Psoas muscle (tissue), 8 donors: ENCODE results near the gene GALNT14. TPM values are rescaled to one million over a fixed set of nuclear protein-coding genes. Genes with fewer than 3 reads are reported as not detected.

Source experiments
- ATAC-seq, 4 donors: fragments of 200-7000 bp; cut with Tn5 transposase; one replicate each; pipeline ENCODE4 v1.9.1; 2020; ENCODE audit warnings: moderate library complexity in 3 of 4, mild to moderate bottlenecking in 2 of 4
- DNase-seq, 2 donors: peaks; one replicate each; pipeline ENCODE4 v3.0.0-alpha.2; 2020
- H3K27ac ChIP-seq: fragments of 200-600 bp; one replicate; pipeline ENCODE4 v1.8.0; 2022
- H3K27me3 ChIP-seq, 3 donors: fragments of 200-600 bp in 1 of 3; one replicate each; pipeline versions ENCODE4 v1.6.1 to v1.8.0; 2013 to 2022; ENCODE audit warnings: low read length in 2 of 3, mild to moderate bottlenecking in 2 of 3, moderate library complexity in 1 of 3; ENCODE audit not compliant: insufficient read depth in 3 of 3
- H3K36me3 ChIP-seq, 2 donors: fragments of 200-600 bp in 1 of 2; one replicate each; pipeline versions ENCODE4 v1.6.1 to v1.8.0; 2013 to 2022; ENCODE audit warnings: low read depth in 1 of 2, mild to moderate bottlenecking in 1 of 2, moderate library complexity in 1 of 2; ENCODE audit not compliant: insufficient read depth in 1 of 2
- H3K4me1 ChIP-seq: fragments of 200-600 bp; one replicate; pipeline ENCODE4 v1.8.0; 2022
- H3K4me3 ChIP-seq: fragments of 200-600 bp; one replicate; pipeline ENCODE4 v1.8.0; 2022; ENCODE audit warnings: mild to moderate bottlenecking
- H3K9me3 ChIP-seq: fragments of 200-600 bp; one replicate; pipeline ENCODE4 v1.8.0; 2022
- WGBS, 3 donors: extraction: QIAGEN DNeasy Blood & Tissue Kit; methylation state at CpG; one replicate each; pipeline versions ENCODE4 v1.1.6 to v1.1.7; 2013; 5-methylcytosine and 5-hydroxymethylcytosine counted together
- intact Hi-C, 2 donors: fragments of 100-400 bp; cut with DNase I; formaldehyde crosslinking; loops; one replicate each; pipeline versions ENCODE4 v1.11.0 to v1.14.2; 2022
- polyA plus RNA-seq, 3 donors: library from polyadenylated mRNA; stranded (reverse); fragments of 200-250 nt; gene quantifications; one replicate each; pipeline ENCODE4 v1.2.3, GENCODE V29; 2013
- total RNA-seq, 4 donors: library from RNA; stranded (reverse); fragmentation: NEBNext Ultra II Directional in 2 of 4; extraction: Animal tissue kit (Norgen Biotek cat#: 25700) in 2 of 4; gene quantifications; one replicate each; pipeline versions ENCODE4 v1.2.1 to v1.2.4, GENCODE V29; 2021 to 2023
- TF ChIP-seq, protein P1 (sequence below): fragments of 200-600 bp; IDR thresholded peaks from one replicate; pipeline ENCODE4 v1.8.0; 2022; ENCODE audit warnings: antibody characterized with exemption
- donor health status: healthy with polysubstance abuse.
- donor health status: DM: no; HTN: no; CAD: no; lungs with moderate emphysema.
- donor health status: Bipolar disorder and iron deficiency.
- donor health status: healthy.
- donor health status: DM: yes; HTN: yes; CAD: no.
- donor health status: DM: no; HTN: no; CAD: no.
- donor health status: DM: no; HTN: no; CAD: no.
- donor health status: DM: yes; HTN: yes; CAD: no.

Gene GALNT14
- total and polyA plus RNA-seq, 7 donors: 0.13 to 0.54 (median 0.24) TPM; not detected in 1

GRCh38 chr2:30877833-30878232 lies 260.4 kb downstream of the GALNT14 start:
- Histone ChIP-seq H3K4me1 (no peaks in the 10 kb centered on the region), H3K4me3 (no peak overlapping the region), H3K36me3 (no peaks in the 10 kb centered on the region), H3K9me3 (peaks cover 4% of the 10 kb centered on the region), H3K27me3 (peaks cover 0 to 3% (median 2%) of the 10 kb centered on the region in 3 donors), H3K27ac (no peak overlapping the region)
- ATAC-seq (no peak), DNase-seq (no peak)
- intact Hi-C loops: no loop called here
- WGBS, 3 donors: 73 to 79% (median 78%) methylated on average over 2 of the region's 2 CpGs
- TF ChIP-seq, protein P1, sequence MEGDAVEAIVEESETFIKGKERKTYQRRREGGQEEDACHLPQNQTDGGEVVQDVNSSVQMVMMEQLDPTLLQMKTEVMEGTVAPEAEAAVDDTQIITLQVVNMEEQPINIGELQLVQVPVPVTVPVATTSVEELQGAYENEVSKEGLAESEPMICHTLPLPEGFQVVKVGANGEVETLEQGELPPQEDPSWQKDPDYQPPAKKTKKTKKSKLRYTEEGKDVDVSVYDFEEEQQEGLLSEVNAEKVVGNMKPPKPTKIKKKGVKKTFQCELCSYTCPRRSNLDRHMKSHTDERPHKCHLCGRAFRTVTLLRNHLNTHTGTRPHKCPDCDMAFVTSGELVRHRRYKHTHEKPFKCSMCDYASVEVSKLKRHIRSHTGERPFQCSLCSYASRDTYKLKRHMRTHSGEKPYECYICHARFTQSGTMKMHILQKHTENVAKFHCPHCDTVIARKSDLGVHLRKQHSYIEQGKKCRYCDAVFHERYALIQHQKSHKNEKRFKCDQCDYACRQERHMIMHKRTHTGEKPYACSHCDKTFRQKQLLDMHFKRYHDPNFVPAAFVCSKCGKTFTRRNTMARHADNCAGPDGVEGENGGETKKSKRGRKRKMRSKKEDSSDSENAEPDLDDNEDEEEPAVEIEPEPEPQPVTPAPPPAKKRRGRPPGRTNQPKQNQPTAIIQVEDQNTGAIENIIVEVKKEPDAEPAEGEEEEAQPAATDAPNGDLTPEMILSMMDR: no peak

DNA sequence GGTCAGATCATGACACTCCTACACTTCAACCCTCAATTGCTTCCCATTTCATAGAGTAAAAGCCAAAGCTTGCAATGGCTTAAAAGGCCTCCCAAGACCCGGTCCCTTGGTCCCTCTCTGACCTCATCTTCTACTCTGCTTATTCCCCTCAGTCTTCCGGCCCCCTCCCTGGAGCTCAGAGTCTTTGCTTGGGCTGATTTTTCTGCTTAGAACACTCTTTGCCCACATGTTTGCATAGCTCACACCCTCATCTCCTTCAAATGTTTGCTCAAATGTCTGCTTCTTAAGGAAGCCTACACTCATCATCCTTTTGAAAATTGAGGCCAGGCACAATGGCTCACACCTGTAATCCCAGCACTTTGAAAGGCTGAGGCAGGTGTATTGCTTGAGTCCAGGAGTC lies 265.4 kb downstream of the GALNT14 start:
- no peaks in the 10 kb centered on the region for H3K36me3 ChIP-seq
- TF ChIP-seq, protein P1: no peak
- no peak for ATAC-seq
- no peaks in the 10 kb centered on the region for H3K4me1 ChIP-seq
- no peak for DNase-seq
- peaks cover 4% of the 10 kb centered on the region for H3K9me3 ChIP-seq
- intact Hi-C loops: no loop called here
- H3K4me3 ChIP-seq: no peak overlapping the region
- peaks cover 0 to 2% (median 0%) of the 10 kb centered on the region in 3 donors for H3K27me3 ChIP-seq
- 74 to 82% (median 79%) methylated on average over 2 of the region's 2 CpGs for WGBS, 3 donors
- no peak overlapping the region for H3K27ac ChIP-seq

DNA sequence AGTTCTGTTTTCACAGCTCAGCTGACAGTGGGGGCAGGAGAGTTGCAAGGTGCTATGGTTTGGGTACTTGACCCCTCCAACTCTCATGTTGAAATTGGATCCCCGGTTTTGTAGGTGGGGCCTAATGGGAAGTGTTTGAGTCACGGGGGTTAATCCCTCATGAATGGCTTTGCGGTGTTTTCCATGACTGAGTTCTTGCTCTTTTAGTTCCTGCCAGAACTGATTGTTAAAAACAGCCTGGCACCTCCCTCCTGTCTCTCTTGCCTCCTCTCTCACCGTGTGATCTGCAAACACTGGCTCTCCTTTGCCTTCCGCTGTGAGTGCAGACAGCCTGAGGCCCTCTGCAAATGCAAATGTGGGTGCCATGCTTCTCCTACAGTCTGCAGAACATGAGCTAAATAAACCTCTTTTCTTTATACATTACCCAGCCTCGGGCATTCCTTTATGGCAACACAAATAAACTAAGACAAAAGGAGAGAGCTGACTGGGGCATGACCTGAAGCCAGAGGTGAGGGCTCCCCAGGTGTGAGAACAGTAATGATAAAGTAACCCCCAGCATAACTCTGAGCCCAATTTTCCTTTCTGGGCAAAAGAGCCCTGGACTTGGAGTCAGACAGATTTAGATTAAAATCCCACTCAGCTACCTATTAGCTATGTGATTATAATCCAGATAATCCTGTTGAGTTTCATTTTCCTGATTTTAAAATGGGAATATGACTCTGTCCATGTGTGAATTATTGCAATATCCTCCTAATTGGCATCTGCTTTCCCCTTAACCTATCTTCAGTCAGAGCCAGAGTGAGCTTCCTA lies 266.1 kb downstream of the GALNT14 start:
- Histone ChIP-seq H3K36me3 (no peaks in the 10 kb centered on the region), H3K4me1 (no peaks in the 10 kb centered on the region), H3K27ac (no peak overlapping the region), H3K27me3 (peaks cover 0 to 2% (median 0%) of the 10 kb centered on the region in 3 donors), H3K4me3 (no peak overlapping the region), H3K9me3 (peaks cover 4% of the 10 kb centered on the region)
- ATAC-seq (peak in 1 of 4 donors; percentile 20), DNase-seq (no peak)
- intact Hi-C loops: no loop called here
- TF ChIP-seq, protein P1: no peak
- WGBS, 3 donors: 16 to 18% (median 17%) methylated on average over 6 of the region's 6 CpGs

DNA sequence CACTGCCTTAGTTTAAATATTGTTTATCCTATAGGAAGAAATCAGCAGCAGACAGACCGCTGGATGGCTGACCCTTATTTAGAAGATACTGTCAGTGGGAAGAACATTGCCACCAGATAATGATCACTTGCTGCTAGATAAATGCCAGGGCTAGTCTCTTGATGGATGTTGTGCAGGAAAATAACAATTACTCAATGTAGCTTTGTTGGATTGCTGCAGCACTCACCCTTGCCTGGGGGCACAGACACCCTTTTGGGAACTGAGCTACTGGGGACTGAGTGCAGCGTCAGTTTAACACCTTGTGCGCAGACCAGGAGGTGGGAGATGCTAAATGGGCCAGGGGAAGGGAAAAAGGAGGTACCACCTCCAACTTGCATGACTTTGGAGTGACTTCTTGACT lies 266.8 kb downstream of the GALNT14 start:
- no peak overlapping the region for H3K4me3 ChIP-seq
- H3K27ac ChIP-seq: no peak overlapping the region
- peaks cover 0 to 2% (median 0%) of the 10 kb centered on the region in 3 donors for H3K27me3 ChIP-seq
- TF ChIP-seq, protein P1: no peak
- DNase-seq (no peak), ATAC-seq (no peak)
- WGBS, 3 donors: 50 to 65% (median 61%) methylated on average over 3 of the region's 3 CpGs
- no peaks in the 10 kb centered on the region for H3K36me3 ChIP-seq
- intact Hi-C loops: no loop called here
- H3K9me3 ChIP-seq: peaks cover 4% of the 10 kb centered on the region
- H3K4me1 ChIP-seq: no peaks in the 10 kb centered on the region
